Pulmonary artery endothelial cell (primary cell): ENCODE results near the gene INA. TPM values are rescaled to one million over a fixed set of nuclear protein-coding genes. Genes with fewer than 3 reads are reported as not detected.
"Not testable (repeated sequence)": the region's sequence is repeated elsewhere in the genome, so short reads cannot be mapped to it uniquely, and the experiment has no call there.

Experiments used
- DNase-seq: peaks from one replicate; pipeline ENCODE4 v3.0.0-alpha.2; 2011; ENCODE audit warnings: low read depth, low spot score
- total RNA-seq: library from RNA; depleted of rRNA; stranded (reverse); fragments of >200 nt; gene quantifications from 2 replicates; pipeline ENCODE4 v1.2.3, GENCODE V29; 2014

INA gene
- 0.13 and 0.18 TPM in 2 replicates for total RNA-seq

GRCh38 chr10:103276896-103277712, at the start of gene INA:
Gene INA, plus strand, starts transcription at chr10:103277138. Its CDS starts 74 bp downstream, at chr10:103277212.
- DNase-seq = no peak

DNA sequence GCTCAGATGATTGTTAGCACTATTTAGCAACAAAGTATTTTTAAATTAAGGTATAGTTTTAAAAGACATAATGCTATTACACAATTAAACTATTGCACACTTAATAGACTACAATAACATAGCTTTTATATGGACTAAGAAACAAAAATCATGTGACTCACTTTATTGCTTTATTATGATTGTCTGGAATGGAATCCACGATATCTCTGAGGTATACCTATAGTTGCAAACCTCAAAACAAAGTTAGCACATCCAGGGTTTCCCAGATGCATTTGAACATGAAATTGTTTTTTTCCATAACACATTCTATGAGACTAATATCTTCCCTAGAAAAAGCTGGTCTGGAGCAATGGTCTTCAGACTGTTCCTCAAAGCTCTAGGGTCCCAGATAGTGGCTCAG, 49.5 kb upstream of the INA start:
- DNase-seq = no peak

GRCh38 chr10:103231047-103231551, 45.8 kb upstream of the INA start:
- peak; percentile 91 for DNase-seq

DNA sequence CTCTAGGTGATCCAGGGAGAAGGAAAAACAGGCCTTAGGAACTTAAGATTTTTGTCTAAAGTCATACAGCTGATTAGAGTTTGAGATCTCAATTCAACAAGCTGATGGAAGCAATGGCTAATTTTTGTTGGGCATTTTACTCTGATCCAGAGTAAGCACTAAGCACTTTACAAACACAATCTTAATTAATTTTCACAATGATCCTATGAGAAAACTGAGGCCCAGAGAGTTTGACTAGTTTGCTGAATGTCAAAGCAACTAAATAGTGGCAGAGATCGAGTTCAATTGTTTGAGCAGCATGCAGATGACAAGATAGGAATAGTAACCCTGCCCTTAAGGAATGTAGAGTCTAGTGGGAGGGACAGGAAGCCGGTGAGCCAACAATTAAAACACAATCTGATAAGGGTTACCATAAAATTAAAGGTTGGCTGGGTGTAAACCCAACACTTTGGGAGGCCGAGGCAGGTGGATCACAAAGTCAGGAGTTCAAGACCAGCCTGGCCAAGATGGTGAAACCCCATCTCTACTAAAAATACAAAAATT, 44.7 kb upstream of the INA start:
- no peak for DNase-seq

GRCh38 chr10:103232772-103233488, 44.0 kb upstream of the INA start:
- no peak for DNase-seq

GRCh38 chr10:103235775-103236174, 41.2 kb upstream of the INA start:
- no peak for DNase-seq

GRCh38 chr10:103238506-103239252, 38.3 kb upstream of the INA start:
- DNase-seq = no peak

DNA sequence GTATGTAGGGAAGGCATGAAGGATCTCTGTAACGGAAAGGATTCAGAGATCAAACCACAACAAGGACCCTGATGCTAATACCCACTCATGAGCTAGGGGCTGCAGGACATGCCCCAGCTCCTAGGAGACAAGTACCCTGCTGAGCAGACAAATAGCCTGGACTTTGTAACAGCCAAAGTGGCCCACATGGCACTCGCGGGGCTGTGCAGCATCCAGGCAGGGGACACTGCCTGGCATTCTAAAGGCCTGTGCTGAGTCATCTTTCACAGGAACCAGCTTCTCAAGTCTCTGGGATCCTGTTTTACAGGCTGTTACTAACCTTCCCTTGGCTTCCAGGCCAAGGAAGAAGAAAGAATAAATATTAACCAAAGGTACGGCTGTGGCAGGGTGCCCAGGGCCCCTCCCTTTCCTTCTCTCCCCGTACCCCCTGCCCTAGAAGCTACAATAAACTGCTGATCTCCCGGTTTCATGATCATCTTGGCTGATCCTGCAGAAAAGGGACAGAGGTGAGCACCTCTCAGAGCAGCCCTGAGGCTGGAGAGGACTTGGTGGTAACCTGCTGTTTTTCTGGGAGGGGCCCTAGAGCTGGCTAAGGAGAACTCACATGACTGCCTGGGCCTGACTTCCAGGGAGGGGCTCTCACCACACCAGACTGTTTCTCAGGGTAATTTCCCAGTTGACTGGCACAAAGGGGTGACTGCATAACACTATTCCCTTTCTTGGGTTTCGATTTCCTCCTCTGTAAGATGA, 35.5 kb upstream of the INA start:
- no peak for DNase-seq

- peak; percentile 37 for DNase-seq
Observed at GRCh38 chr10:103244666-103245271, 32.2 kb upstream of the INA start.

GRCh38 chr10:103245587-103245986, 31.4 kb upstream of the INA start, which contains the start of gene RPEL1:
Gene RPEL1, plus strand, starts transcription at chr10:103245887. Its CDS starts 110 bp downstream, at chr10:103245997.
- not testable (repeated sequence) for DNase-seq

GRCh38 chr10:103246324-103246723, 30.6 kb upstream of the INA start:
- no peak for DNase-seq

- no peak for DNase-seq
Observed at GRCh38 chr10:103254113-103254512, 22.8 kb upstream of the INA start.

DNA sequence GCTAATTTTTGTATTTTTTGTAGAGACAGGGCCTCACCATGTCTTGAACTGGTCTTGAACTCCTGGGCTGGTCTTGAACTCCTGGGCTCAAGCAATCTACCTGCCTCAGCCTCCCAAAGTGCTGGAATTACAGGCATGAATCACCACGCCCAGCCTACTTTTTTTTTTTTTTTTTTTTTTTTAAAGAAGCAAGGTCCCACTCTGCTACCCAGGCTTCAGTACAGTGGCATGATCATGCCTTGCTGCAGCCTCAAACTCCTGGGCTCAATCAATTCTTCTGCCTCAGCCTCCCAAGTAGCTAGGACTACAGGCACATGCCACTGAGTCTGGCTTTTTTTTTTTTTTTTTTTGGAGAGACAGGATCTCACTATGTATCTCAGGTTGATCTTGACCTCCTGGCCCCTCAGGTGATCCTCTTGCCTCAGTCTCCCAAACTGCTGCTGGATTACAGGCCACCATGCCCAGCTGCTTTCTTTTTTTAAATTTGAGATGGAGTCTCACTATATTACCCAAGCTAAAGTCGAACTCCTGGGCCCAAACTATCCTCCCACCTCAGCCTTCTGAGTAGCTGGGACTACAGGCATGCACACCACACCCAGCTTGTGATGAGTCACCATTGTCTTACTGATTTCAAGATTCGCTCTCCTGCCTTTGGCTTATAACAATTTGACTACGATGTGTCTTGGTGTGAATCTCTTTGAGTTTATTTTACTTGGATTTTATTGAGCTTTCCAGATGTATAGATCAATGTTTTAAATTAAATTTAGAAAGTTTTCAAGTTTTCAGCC, 22.2 kb upstream of the INA start:
- no peak for DNase-seq

GRCh38 chr10:103256613-103257012, 20.3 kb upstream of the INA start:
- no peak for DNase-seq

- no peak for DNase-seq
Observed at GRCh38 chr10:103257812-103258211, 19.1 kb upstream of the INA start.

DNA sequence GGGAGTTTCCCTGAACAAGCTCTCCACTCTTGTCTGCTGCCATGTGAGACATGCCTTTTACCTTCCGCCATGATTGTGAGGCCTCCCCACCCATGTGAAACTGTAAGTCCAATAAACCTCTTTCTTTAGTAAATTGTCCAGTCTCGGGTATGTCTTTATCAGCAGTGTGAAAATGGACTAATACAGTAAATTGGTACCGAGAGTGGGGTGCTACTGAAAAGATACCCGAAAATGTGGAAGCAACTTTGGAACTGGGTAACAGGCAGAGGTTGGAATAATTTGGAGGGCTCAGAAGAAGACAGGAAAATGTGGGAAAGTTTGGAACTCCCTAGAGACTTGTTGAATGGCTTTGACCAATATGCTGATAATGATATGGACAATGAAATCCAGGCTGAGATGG, 18.0 kb upstream of the INA start:
- not testable (repeated sequence) for DNase-seq

GRCh38 chr10:103259989-103260388, 16.9 kb upstream of the INA start:
- no peak for DNase-seq

- DNase-seq = no peak
Observed at GRCh38 chr10:103262229-103262628, 14.7 kb upstream of the INA start.

- peak; percentile 35 for DNase-seq
Observed at GRCh38 chr10:103265717-103266329, 11.1 kb upstream of the INA start.
